HEK293 (cell line): Measurements from ENCODE around the gene SAT1.

Experiments
- CTCF ChIA-PET: fragments of 350-600 bp; formaldehyde crosslinking; extraction: SDS; loops from one replicate; lab custom pipeline; 2021; ENCODE audit warnings: antibody characterized with exemption; lab: Yijun Ruan, JAX
- POLR2A ChIA-PET: fragments of 300-600 bp; formaldehyde crosslinking; extraction: SDS; loops from one replicate; lab custom pipeline; 2020; ENCODE audit warnings: antibody characterized with exemption, inconsistent platforms; lab: Yijun Ruan, JAX
- H3K27ac ChIP-seq: fragments of 200-500 bp; sonication (Bioruptor generic); 2 replicates; pipeline ENCODE4 v1.5.1; 2014; ENCODE audit warnings: low read depth, low read length, control low read depth, inconsistent platforms; ENCODE audit errors: extremely low read depth
- H3K36me3 ChIP-seq, 2 experiments: fragments of 200-500 bp in 1 of 2; sonication (Bioruptor generic) in 1 of 2; 1 replicate in 1 of 2; 2 replicates in 1 of 2; pipeline ENCODE4 v1.5.1; 2014 to 2017; ENCODE audit warnings: inconsistent platforms in 2 of 2, low read length in 2 of 2; ENCODE audit not compliant: control insufficient read depth in 2 of 2, insufficient read depth in 1 of 2
- H3K4me1 ChIP-seq: fragments of 200-500 bp; sonication (Bioruptor generic); 2 replicates; pipeline ENCODE4 v1.5.1; 2014; ENCODE audit warnings: mild to moderate bottlenecking, low read length, inconsistent platforms; ENCODE audit not compliant: control insufficient read depth, insufficient read depth
- H3K4me3 ChIP-seq: 2 replicates; pipeline ENCODE4 v1.5.1; 2011; ENCODE audit warnings: low read depth, mild to moderate bottlenecking, control low read depth, low read length, moderate library complexity
- H3K9me3 ChIP-seq: fragments of 200-500 bp; sonication (Bioruptor generic); 2 replicates; pipeline ENCODE4 v1.5.1; 2014; ENCODE audit warnings: low read depth, low read length, inconsistent platforms; ENCODE audit not compliant: control insufficient read depth, insufficient read depth
- HOXD13 ChIP-seq: sonication (generic); formaldehyde crosslinking; IDR thresholded peaks from 2 replicates; pipeline ENCODE4 v1.8.0; 2022; ENCODE audit warnings: missing genetic modification reagents, borderline replicate concordance
- KLF16 ChIP-seq: fragments of 450-650 bp; formaldehyde crosslinking; IDR thresholded peaks from 2 replicates; pipeline ENCODE4 v1.5.1; 2017; ENCODE audit warnings: missing biosample characterization, missing genetic modification characterization
- OSR2 ChIP-seq: fragments of 450-650 bp; formaldehyde crosslinking; IDR thresholded peaks from 2 replicates; pipeline ENCODE4 v1.5.1; 2016; ENCODE audit warnings: missing biosample characterization, missing genetic modification characterization
- OVOL3 ChIP-seq: fragments of 450-650 bp; formaldehyde crosslinking; IDR thresholded peaks from 2 replicates; pipeline ENCODE4 v1.5.1; 2016; ENCODE audit warnings: missing biosample characterization, missing genetic modification characterization
- TCF7L2 ChIP-seq: IDR thresholded peaks from 2 replicates; pipeline ENCODE4 v1.6.1; 2011; ENCODE audit warnings: low read depth, mild to moderate bottlenecking, inconsistent platforms, low read length, moderate library complexity, borderline replicate concordance
- ZBTB17 ChIP-seq: fragments of 450-650 bp; formaldehyde crosslinking; IDR thresholded peaks from 2 replicates; pipeline ENCODE4 v1.5.1; 2016; ENCODE audit warnings: missing biosample characterization, missing genetic modification characterization
- ZBTB20 ChIP-seq: fragments of 450-650 bp; formaldehyde crosslinking; IDR thresholded peaks from 2 replicates; pipeline ENCODE4 v1.5.1; 2016; ENCODE audit warnings: missing biosample characterization, missing genetic modification characterization
- ZEB2 ChIP-seq: fragments of 450-650 bp; formaldehyde crosslinking; IDR thresholded peaks from 2 replicates; pipeline ENCODE4 v1.5.1; 2016; ENCODE audit warnings: missing biosample characterization, missing genetic modification characterization
- ZNF133 ChIP-seq: fragments of 450-650 bp; formaldehyde crosslinking; IDR thresholded peaks from 2 replicates; pipeline ENCODE4 v1.5.1; 2016; ENCODE audit warnings: missing biosample characterization, missing genetic modification characterization
- ZNF146 ChIP-seq: fragments of 450-650 bp; formaldehyde crosslinking; IDR thresholded peaks from 2 replicates; pipeline ENCODE4 v1.5.1; 2016; ENCODE audit warnings: missing biosample characterization, missing genetic modification characterization
- ZNF16 ChIP-seq: fragments of 450-650 bp; formaldehyde crosslinking; IDR thresholded peaks from 2 replicates; pipeline ENCODE4 v1.5.1; 2016; ENCODE audit warnings: low read depth, missing biosample characterization, missing genetic modification characterization
- ZNF184 ChIP-seq: fragments of 450-650 bp; IDR thresholded peaks from 2 replicates; pipeline ENCODE4 v1.5.1; 2018; ENCODE audit warnings: missing biosample characterization, mild to moderate bottlenecking, missing genetic modification characterization
- ZNF324 ChIP-seq: fragments of 450-650 bp; formaldehyde crosslinking; IDR thresholded peaks from 2 replicates; pipeline ENCODE4 v1.5.1; 2016; ENCODE audit warnings: missing biosample characterization, missing genetic modification characterization
- ZNF416 ChIP-seq: fragments of 450-650 bp; formaldehyde crosslinking; IDR thresholded peaks from 2 replicates; pipeline ENCODE4 v1.5.1; 2016; ENCODE audit warnings: missing biosample characterization, missing genetic modification characterization
- ZNF423 ChIP-seq: fragments of 450-650 bp; formaldehyde crosslinking; IDR thresholded peaks from 2 replicates; pipeline ENCODE4 v1.5.1; 2016; ENCODE audit warnings: missing biosample characterization, missing genetic modification characterization
- ZNF510 ChIP-seq: fragments of 450-650 bp; formaldehyde crosslinking; IDR thresholded peaks from 2 replicates; pipeline ENCODE4 v1.5.1; 2018; ENCODE audit warnings: mild to moderate bottlenecking, missing genetic modification characterization, missing biosample characterization; ENCODE audit not compliant: insufficient replicate concordance
- ZNF600 ChIP-seq: fragments of 450-650 bp; formaldehyde crosslinking; IDR thresholded peaks from 2 replicates; pipeline ENCODE4 v1.5.1; 2016; ENCODE audit warnings: missing biosample characterization, missing genetic modification characterization
- ZNF629 ChIP-seq: fragments of 450-650 bp; formaldehyde crosslinking; IDR thresholded peaks from 2 replicates; pipeline ENCODE4 v1.5.1; 2017; ENCODE audit warnings: missing biosample characterization, missing genetic modification characterization
- ZNF843 ChIP-seq: fragments of 450-650 bp; formaldehyde crosslinking; IDR thresholded peaks from 2 replicates; pipeline ENCODE4 v1.5.1; 2016; ENCODE audit warnings: missing biosample characterization, missing genetic modification characterization
- TF ChIP-seq, protein P1 (sequence below): fragments of 450-650 bp; formaldehyde crosslinking; IDR thresholded peaks from 2 replicates; pipeline ENCODE4 v1.5.1; 2016; ENCODE audit warnings: missing biosample characterization, missing genetic modification characterization
- TF ChIP-seq, protein P2 (sequence below): fragments of 450-650 bp; formaldehyde crosslinking; IDR thresholded peaks from 2 replicates; pipeline ENCODE4 v1.5.1; 2017; ENCODE audit warnings: missing biosample characterization, missing genetic modification characterization
- TF ChIP-seq, protein P3 (sequence below): fragments of 450-650 bp; formaldehyde crosslinking; IDR thresholded peaks from 2 replicates; pipeline ENCODE4 v1.5.1; 2017; ENCODE audit warnings: missing biosample characterization, missing genetic modification characterization

SAT1 gene

DNA sequence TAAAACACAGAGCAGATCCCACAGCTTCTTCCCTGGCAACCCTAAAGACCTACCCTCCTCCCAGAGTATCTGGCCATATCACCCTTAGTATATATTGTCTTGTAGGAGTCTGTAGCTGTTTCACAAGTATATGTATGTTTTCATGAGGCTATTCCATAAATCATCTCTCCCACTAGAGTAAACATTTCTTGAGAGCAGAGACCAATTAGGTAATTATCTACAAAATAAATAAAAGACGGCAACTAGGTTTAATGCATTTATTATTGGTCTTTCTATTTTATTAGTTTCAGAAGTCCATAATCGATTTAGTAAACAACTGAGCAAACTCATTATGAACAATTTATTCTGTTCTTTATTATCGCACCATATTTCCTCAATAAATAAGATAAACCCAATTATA is 46.9 kb upstream of the SAT1 start (continued):
- TF ChIP-seq ZNF423 (no peak), OVOL3 (tag by site-specific recombination) (no peak), KLF16 (tag by site-specific recombination) (no peak), ZNF843 (peak; percentile 17; the same call in 1 of the 2 replicates), ZNF146 (tag by site-specific recombination) (no peak), HOXD13 (CRISPR knock-in tag) (no peak), OSR2 (tag by site-specific recombination) (peak; percentile 81), TCF7L2 (0 out of 2 replicates have a peak, but pooled peaks have one; percentile 31), ZNF510 (tag by site-specific recombination) (no peak)
- TF ChIP-seq, protein P1, sequence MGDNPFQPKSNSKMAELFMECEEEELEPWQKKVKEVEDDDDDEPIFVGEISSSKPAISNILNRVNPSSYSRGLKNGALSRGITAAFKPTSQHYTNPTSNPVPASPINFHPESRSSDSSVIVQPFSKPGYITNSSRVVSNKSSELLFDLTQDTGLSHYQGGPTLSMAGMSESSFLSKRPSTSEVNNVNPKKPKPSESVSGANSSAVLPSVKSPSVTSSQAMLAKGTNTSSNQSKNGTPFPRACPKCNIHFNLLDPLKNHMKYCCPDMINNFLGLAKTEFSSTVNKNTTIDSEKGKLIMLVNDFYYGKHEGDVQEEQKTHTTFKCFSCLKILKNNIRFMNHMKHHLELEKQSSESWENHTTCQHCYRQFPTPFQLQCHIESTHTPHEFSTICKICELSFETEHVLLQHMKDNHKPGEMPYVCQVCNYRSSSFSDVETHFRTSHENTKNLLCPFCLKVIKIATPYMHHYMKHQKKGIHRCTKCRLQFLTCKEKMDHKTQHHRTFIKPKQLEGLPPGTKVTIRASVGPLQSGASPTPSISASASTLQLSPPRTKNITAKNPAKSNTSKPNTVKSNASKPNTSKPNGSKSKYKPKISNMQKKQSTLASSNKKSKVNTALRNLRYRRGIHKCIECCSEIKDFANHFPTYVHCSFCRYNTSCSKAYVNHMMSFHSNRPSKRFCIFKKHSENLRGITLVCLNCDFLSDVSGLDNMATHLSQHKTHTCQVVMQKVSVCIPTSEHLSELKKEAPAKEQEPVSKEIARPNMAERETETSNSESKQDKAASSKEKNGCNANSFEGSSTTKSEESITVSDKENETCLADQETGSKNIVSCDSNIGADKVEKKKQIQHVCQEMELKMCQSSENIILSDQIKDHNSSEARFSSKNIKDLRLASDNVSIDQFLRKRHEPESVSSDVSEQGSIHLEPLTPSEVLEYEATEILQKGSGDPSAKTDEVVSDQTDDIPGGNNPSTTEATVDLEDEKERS (tag by site-specific recombination): no peak
- TF ChIP-seq, protein P2, sequence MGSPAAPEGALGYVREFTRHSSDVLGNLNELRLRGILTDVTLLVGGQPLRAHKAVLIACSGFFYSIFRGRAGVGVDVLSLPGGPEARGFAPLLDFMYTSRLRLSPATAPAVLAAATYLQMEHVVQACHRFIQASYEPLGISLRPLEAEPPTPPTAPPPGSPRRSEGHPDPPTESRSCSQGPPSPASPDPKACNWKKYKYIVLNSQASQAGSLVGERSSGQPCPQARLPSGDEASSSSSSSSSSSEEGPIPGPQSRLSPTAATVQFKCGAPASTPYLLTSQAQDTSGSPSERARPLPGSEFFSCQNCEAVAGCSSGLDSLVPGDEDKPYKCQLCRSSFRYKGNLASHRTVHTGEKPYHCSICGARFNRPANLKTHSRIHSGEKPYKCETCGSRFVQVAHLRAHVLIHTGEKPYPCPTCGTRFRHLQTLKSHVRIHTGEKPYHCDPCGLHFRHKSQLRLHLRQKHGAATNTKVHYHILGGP: peak; percentile 26; the same call in 1 of the 2 replicates

DNA sequence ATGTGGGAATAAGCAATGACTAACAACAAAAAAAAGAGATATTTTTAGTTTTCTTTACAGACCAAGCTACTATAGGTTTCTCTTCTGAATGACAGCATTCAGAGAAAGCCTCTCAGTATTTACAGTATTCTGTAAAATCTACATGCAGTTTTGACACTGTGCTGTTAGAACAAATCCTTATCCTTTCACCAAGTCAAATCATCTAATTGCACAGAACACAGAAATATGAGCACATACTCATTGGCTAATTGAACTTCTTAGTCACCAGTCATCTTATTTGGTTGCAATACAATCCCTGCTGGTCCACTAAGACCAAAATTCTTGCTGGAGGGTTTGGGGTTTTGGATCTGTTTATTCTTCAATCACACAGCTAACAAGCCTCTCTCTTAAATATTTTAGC is 45.6 kb upstream of the SAT1 start:
- POLR2A ChIA-PET: interaction anchor here (1.2 kb wide), 1 partner anchor 50 kb away, joined by 4 read pairs; no protein-coding TSS in a partner anchor
- CTCF ChIA-PET: no interaction called here

More for the DNA sequence above, 45.6 kb upstream of the SAT1 start:
- Histone ChIP-seq H3K9me3 (no peaks in the 10 kb centered on the region), H3K36me3 (peaks cover 0 to 6% of the 10 kb centered on the region in 2 experiments; a peak in 1 of 3 replicates), H3K4me3 (no peak overlapping the region), H3K27ac (no peak overlapping the region), H3K4me1 (peaks cover 3% of the 10 kb centered on the region; the same call in 1 of the 2 replicates)
- TF ChIP-seq, protein P3, sequence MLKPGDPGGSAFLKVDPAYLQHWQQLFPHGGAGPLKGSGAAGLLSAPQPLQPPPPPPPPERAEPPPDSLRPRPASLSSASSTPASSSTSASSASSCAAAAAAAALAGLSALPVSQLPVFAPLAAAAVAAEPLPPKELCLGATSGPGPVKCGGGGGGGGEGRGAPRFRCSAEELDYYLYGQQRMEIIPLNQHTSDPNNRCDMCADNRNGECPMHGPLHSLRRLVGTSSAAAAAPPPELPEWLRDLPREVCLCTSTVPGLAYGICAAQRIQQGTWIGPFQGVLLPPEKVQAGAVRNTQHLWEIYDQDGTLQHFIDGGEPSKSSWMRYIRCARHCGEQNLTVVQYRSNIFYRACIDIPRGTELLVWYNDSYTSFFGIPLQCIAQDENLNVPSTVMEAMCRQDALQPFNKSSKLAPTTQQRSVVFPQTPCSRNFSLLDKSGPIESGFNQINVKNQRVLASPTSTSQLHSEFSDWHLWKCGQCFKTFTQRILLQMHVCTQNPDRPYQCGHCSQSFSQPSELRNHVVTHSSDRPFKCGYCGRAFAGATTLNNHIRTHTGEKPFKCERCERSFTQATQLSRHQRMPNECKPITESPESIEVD (tag by site-specific recombination): peak; percentile 91
- 0 out of 2 replicates have a peak, but pooled peaks have one; percentile 42 for TF ChIP-seq ZNF184 (tag by site-specific recombination)
- no peak for TF ChIP-seq ZNF16 (tag by site-specific recombination)
- TF ChIP-seq ZEB2: 0 out of 2 replicates have a peak, but pooled peaks have one; percentile 34
- TF ChIP-seq ZNF416 (tag by site-specific recombination): no peak
- TF ChIP-seq ZNF324 (tag by site-specific recombination): no peak
- no peak for TF ChIP-seq ZNF133 (tag by site-specific recombination)
- TF ChIP-seq ZNF629 (tag by site-specific recombination): 0 out of 2 replicates have a peak, but pooled peaks have one; percentile 22
- no peak for TF ChIP-seq ZBTB20
- no peak for TF ChIP-seq ZBTB17
- TF ChIP-seq, protein P2: no peak
- peak; percentile 25; the same call in 1 of the 2 replicates for TF ChIP-seq ZNF600
